Erythroblast (primary cell): ENCODE results near the gene KLHDC7B.

Experiments used
- GATA1 ChIP-seq: IDR thresholded peaks from 2 replicates; pipeline ENCODE4 v1.6.1; 2011; ENCODE audit warnings: low read depth, mild to moderate bottlenecking, control low read depth, low read length, moderate library complexity
- POLR2A ChIP-seq: IDR thresholded peaks from 2 replicates; pipeline ENCODE4 v1.6.1; 2011; ENCODE audit warnings: mild to moderate bottlenecking, low read length

DNA sequence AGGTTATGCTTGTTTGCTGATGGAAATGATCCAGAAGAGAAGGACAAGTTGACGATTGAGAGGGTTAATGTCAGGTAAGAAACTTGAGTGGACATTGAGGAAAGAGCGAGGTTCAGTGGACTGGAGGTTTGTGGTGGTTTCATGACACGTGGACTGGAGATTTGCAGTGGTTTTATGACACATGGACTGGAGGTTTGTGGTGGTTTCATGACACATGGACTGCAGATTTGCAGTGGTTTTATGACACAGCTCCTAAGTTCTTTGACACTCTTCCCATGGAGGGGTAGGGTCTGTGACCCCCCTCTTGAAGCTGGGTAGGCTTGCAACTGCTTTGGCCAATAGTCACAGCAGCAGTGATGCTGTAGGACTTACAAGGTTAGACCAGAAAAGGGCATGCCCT lies 49.5 kb downstream of the KLHDC7B start:
- TF ChIP-seq POLR2A (no peak), GATA1 (no peak)
